ENCODE results near the gene PPIL1. TPM values are rescaled to one million over a fixed set of nuclear protein-coding genes. Genes with fewer than 3 reads are reported as not detected.

The PPIL1 gene
- total and polyA plus RNA-seq, 2 of the 8 experiments (the other 6 are each of a cell fraction or from before 2014, with no cell fraction given): 83.7 to 86.5 TPM

GRCh38 chr6:36852481-36853147 lies 22.0 kb downstream of the PPIL1 start:
- WGBS, 2 experiments (ENCODE audit: extremely low coverage in 1 of 2, insufficient coverage in 1 of 2, insufficient read length in 1 of 2, insufficient replicate concordance in 2 of 2, low coverage in 1 of 2, low lambda C conversion rate in 2 of 2, missing lambda C conversion rate in 1 of 2): 80% methylated on average over 4 of the region's 4 CpGs; no CpG with 5 or more reads in 1 of the 2 experiments
- H3K56ac ChIP-seq (replicated peaks; ENCODE audit: insufficient read length, low read depth, low read length): no peak overlapping the region
- no peak overlapping the region for H3K4me3 ChIP-seq (ENCODE audit: extremely low read depth in 1 of 4, insufficient read depth in 2 of 4, low read depth in 3 of 4, low read length in 4 of 4)
- no peak overlapping the region for H4K8ac ChIP-seq (ENCODE audit: extremely low read depth, insufficient read depth, low read length)
- H3K9ac ChIP-seq (replicated peaks in 1 of 4; ENCODE audit: extremely low read depth in 1 of 4, low read depth in 3 of 4, low read length in 3 of 4): no peak overlapping the region
- no peak for FAIRE-seq
- no peak overlapping the region for H2BK12ac ChIP-seq (ENCODE audit: low read depth, low read length)
- H4K20me1 ChIP-seq (replicated peaks in 1 of 2; ENCODE audit: control insufficient read depth in 1 of 2, insufficient read depth in 2 of 2, low read length in 2 of 2): no peaks in the 10 kb centered on the region
- peaks cover 0 to 2% of the 10 kb centered on the region in 2 experiments; a peak in 2 of 4 replicates for H3K9me3 ChIP-seq (ENCODE audit: insufficient read depth in 2 of 2, low read depth in 1 of 2, low read length in 1 of 2)
- H2BK15ac ChIP-seq (ENCODE audit: low read length): no peak overlapping the region
- peaks cover 7 to 17% (median 9%) of the 10 kb centered on the region in 4 experiments for H3K4me1 ChIP-seq (replicated peaks in 1 of 4; ENCODE audit: control insufficient read depth in 3 of 4, insufficient read depth in 4 of 4, low read length in 3 of 4)
- peaks cover 9 to 42% (median 18%) of the 10 kb centered on the region in 4 experiments; a peak in 7 of 8 replicates for H3K36me3 ChIP-seq (ENCODE audit: control insufficient read depth in 2 of 4, insufficient read depth in 4 of 4, low read length in 3 of 4)
- no peak overlapping the region for H3K27ac ChIP-seq (ENCODE audit: low read depth, low read length)
- H2BK20ac ChIP-seq (ENCODE audit: low read length): no peak overlapping the region
- ChIA-PET CTCF (ENCODE audit: partially characterized antibody) (interaction anchor here (0.9 to 13.7 kb wide), 15 partner anchors 9 to 356 kb away, joined by 3 to 293 read pairs (median 34); partner anchors contain the start of gene PPIL1), POLR2A (ENCODE audit: partially characterized antibody) (interaction anchor here (0.9 to 1.8 kb wide), 7 partner anchors 12 to 76 kb away, joined by 3 to 7 read pairs (median 4); partner anchors contain the start of gene PPIL1)
- no peak overlapping the region for H4K5ac ChIP-seq (ENCODE audit: insufficient read length, low read depth, low read length)
- DNase-seq (ENCODE audit: low read depth in 1 of 2, low spot score in 2 of 2): no peak
- no peak overlapping the region for H2BK5ac ChIP-seq (ENCODE audit: low read depth, low read length)
- H3K79me2 ChIP-seq (ENCODE audit: control insufficient read depth in 1 of 2, insufficient read depth in 2 of 2, low read length in 2 of 2): peaks cover 3 to 9% of the 10 kb centered on the region in 2 experiments; a peak in 2 of 4 replicates
- H3K23me2 ChIP-seq (ENCODE audit: low read depth, low read length): peaks cover 5% of the 10 kb centered on the region
- H2AFZ ChIP-seq (ENCODE audit: low read length): no peak overlapping the region
- no peak overlapping the region for H2BK120ac ChIP-seq (replicated peaks; ENCODE audit: low read depth, low read length)
- H3K18ac ChIP-seq (ENCODE audit: extremely low read depth, low read length): no peak overlapping the region
- TF ChIP-seq TEAD4 (IDR thresholded peaks at IDR 0.05; ENCODE audit: low read depth, low read length) (no peak), TBP (IDR thresholded peaks at IDR 0.05; ENCODE audit: low read depth, low read length) (no peak), CREB1 (IDR thresholded peaks at IDR 0.05) (no peak), CBX8 (IDR thresholded peaks at IDR 0.05; ENCODE audit: borderline replicate concordance, low read depth, low read length) (no peak), SIX5 (IDR thresholded peaks at IDR 0.05; ENCODE audit: low read depth, low read length) (no peak), RXRA (IDR thresholded peaks at IDR 0.05; ENCODE audit: insufficient read depth, low read depth, low read length) (no peak), CHD1 (IDR thresholded peaks at IDR 0.05; ENCODE audit: low read depth, low read length) (no peak), CBX5 (IDR thresholded peaks at IDR 0.05; ENCODE audit: low read depth, low read length) (no peak), SIRT6 (IDR thresholded peaks at IDR 0.05; ENCODE audit: low read length) (no peak), RAD21 (IDR thresholded peaks at IDR 0.05 in 1 of 2, conservative IDR thresholded peaks at IDR 0.05 in 1 of 2; ENCODE audit: low read depth in 2 of 2, low read length in 2 of 2) (no peak), EP300 (IDR thresholded peaks at IDR 0.05; ENCODE audit: borderline replicate concordance in 1 of 2, low read depth in 2 of 2, low read length in 2 of 2) (no peak)
- peaks cover 0 to 9% (median 0%) of the 10 kb centered on the region in 4 experiments; a peak in 2 of 7 replicates for H3K27me3 ChIP-seq (replicated peaks in 1 of 4; ENCODE audit: control insufficient read depth in 3 of 4, extremely low read depth in 1 of 4, insufficient read depth in 3 of 4, low read length in 3 of 4)
- no peak overlapping the region for H3K4ac ChIP-seq (replicated peaks; ENCODE audit: insufficient read length, low read depth, low read length)
- no peak overlapping the region for H3K23ac ChIP-seq (ENCODE audit: insufficient read length)
- H4K91ac ChIP-seq (replicated peaks; ENCODE audit: insufficient read length, low read length): no peak overlapping the region
- H3K14ac ChIP-seq (ENCODE audit: insufficient read length): no peak overlapping the region
- no peak overlapping the region for H3K4me2 ChIP-seq (ENCODE audit: insufficient read depth in 1 of 2, low read depth in 2 of 2, low read length in 2 of 2)
- H3K79me1 ChIP-seq (ENCODE audit: low read depth, low read length): peaks cover 5% of the 10 kb centered on the region; the same call in 1 of the 2 replicates
- no peak overlapping the region for H2AK5ac ChIP-seq (ENCODE audit: low read depth, low read length)
